Ishikawa (cell line): ENCODE results near the gene STT3B.

Experiments used
- CEBPB ChIP-seq: IDR thresholded peaks from 2 replicates; pipeline ENCODE4 v1.6.1; 2012
- CREB1 ChIP-seq: IDR thresholded peaks from 2 replicates; pipeline ENCODE4 v1.6.1; 2012; ENCODE audit warnings: low read depth
- EP300 ChIP-seq: IDR thresholded peaks from 2 replicates; pipeline ENCODE4 v1.6.1; 2012; ENCODE audit warnings: borderline replicate concordance
- FOXM1 ChIP-seq: IDR thresholded peaks from 2 replicates; pipeline ENCODE4 v1.6.1; 2012; ENCODE audit warnings: low read depth, borderline replicate concordance
- MAX ChIP-seq: IDR thresholded peaks from 2 replicates; pipeline ENCODE4 v1.6.1; 2012
- NFIC ChIP-seq: IDR thresholded peaks from 2 replicates; pipeline ENCODE4 v1.6.1; 2012
- RAD21 ChIP-seq: IDR thresholded peaks from 2 replicates; pipeline ENCODE4 v1.6.1; 2012; ENCODE audit warnings: low read depth
- TAF1 ChIP-seq: IDR thresholded peaks from 2 replicates; pipeline ENCODE4 v1.6.1; 2012; ENCODE audit warnings: low read depth, mild to moderate bottlenecking
- TCF12 ChIP-seq: IDR thresholded peaks from 2 replicates; pipeline ENCODE4 v1.6.1; 2012; ENCODE audit warnings: low read depth
- YY1 ChIP-seq: IDR thresholded peaks from 2 replicates; pipeline ENCODE4 v1.6.1; 2012; ENCODE audit warnings: low read depth
- ZBTB7A ChIP-seq: IDR thresholded peaks from 2 replicates; pipeline ENCODE4 v1.6.1; 2012; ENCODE audit warnings: low read depth
- TF ChIP-seq, protein P1 (sequence below): IDR thresholded peaks from 2 replicates; pipeline ENCODE4 v1.6.1; 2012; ENCODE audit warnings: low read depth, mild to moderate bottlenecking

GRCh38 chr3:31490502-31490901 is 42.2 kb upstream of the STT3B start:
- TF ChIP-seq CEBPB, result no peak
- TF ChIP-seq TAF1, result no peak
- TF ChIP-seq ZBTB7A, result no peak
- TF ChIP-seq, protein P1, sequence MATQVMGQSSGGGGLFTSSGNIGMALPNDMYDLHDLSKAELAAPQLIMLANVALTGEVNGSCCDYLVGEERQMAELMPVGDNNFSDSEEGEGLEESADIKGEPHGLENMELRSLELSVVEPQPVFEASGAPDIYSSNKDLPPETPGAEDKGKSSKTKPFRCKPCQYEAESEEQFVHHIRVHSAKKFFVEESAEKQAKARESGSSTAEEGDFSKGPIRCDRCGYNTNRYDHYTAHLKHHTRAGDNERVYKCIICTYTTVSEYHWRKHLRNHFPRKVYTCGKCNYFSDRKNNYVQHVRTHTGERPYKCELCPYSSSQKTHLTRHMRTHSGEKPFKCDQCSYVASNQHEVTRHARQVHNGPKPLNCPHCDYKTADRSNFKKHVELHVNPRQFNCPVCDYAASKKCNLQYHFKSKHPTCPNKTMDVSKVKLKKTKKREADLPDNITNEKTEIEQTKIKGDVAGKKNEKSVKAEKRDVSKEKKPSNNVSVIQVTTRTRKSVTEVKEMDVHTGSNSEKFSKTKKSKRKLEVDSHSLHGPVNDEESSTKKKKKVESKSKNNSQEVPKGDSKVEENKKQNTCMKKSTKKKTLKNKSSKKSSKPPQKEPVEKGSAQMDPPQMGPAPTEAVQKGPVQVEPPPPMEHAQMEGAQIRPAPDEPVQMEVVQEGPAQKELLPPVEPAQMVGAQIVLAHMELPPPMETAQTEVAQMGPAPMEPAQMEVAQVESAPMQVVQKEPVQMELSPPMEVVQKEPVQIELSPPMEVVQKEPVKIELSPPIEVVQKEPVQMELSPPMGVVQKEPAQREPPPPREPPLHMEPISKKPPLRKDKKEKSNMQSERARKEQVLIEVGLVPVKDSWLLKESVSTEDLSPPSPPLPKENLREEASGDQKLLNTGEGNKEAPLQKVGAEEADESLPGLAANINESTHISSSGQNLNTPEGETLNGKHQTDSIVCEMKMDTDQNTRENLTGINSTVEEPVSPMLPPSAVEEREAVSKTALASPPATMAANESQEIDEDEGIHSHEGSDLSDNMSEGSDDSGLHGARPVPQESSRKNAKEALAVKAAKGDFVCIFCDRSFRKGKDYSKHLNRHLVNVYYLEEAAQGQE, result no peak
- no peak for TF ChIP-seq YY1
- TF ChIP-seq EP300, result no peak
- TF ChIP-seq FOXM1, result no peak
- TF ChIP-seq MAX, result no peak
- no peak for TF ChIP-seq CREB1
- no peak for TF ChIP-seq NFIC
- TF ChIP-seq RAD21, result no peak
- no peak for TF ChIP-seq TCF12
